Urothelium cell line (cell line): ENCODE results near the gene SSNA1.
A peak's percentile ranks its signal among the peaks of the same experiment; 100 is the strongest.

Experiments used
- DNase-seq: peaks from one replicate; pipeline ENCODE4 v3.0.0; 2011; ENCODE audit warnings: low spot score, mixed read lengths
- FAIRE-seq: peaks from 2 replicates; lab custom pipeline; 2011; peaks lifted over from hg19 to GRCh38; lab: Jason Lieb, UNC

Gene SSNA1

DNA sequence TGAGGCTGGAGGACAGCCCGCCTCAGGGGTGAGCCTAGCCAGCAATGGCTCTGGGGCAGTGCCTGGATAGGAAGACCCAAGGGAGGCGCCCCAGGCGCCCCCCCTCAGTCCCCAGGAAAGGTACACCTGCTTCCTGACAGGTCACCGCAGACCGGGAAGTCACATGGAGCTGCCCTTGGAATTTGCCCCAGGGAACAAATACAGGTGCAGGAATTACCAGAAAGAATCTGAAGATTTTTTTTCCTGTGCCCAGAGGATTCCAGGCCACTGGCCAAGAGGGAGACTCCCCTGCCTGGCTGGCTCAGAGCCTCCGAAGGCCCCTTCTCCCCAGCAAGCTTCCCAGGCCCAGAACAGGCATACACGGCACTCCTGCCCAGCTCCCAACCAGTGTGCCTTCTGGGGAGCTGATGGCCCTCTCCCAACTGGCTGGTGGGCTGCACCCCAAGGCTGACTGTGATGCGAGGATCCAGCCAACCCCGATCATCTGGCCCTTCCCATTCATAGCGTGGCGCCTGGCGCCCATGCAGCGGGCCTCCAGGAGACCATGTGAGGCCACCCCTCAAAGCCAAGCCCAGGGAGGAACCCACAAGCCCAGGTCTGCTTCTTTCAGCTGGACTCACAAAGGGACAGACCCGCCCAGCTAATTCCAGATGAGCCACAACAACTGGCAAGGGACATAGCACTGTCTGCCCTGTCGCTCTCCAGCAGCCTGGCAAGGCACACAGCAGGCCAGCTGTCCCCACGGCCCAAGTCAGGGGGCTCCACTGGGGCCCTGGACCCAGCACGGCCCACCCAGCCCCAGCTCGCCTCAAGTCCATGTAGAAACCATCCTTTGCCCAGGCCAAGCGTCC, 9.8 kb downstream of the SSNA1 start:
- FAIRE-seq (no peak), DNase-seq (no peak)

- DNase-seq (no peak), FAIRE-seq (peak; percentile 5)
Observed at GRCh38 chr9:137198902-137199283, 10.4 kb downstream of the SSNA1 start.

GRCh38 chr9:137199411-137200121, 11.1 kb downstream of the SSNA1 start:
- DNase-seq (no peak), FAIRE-seq (no peak)

DNA sequence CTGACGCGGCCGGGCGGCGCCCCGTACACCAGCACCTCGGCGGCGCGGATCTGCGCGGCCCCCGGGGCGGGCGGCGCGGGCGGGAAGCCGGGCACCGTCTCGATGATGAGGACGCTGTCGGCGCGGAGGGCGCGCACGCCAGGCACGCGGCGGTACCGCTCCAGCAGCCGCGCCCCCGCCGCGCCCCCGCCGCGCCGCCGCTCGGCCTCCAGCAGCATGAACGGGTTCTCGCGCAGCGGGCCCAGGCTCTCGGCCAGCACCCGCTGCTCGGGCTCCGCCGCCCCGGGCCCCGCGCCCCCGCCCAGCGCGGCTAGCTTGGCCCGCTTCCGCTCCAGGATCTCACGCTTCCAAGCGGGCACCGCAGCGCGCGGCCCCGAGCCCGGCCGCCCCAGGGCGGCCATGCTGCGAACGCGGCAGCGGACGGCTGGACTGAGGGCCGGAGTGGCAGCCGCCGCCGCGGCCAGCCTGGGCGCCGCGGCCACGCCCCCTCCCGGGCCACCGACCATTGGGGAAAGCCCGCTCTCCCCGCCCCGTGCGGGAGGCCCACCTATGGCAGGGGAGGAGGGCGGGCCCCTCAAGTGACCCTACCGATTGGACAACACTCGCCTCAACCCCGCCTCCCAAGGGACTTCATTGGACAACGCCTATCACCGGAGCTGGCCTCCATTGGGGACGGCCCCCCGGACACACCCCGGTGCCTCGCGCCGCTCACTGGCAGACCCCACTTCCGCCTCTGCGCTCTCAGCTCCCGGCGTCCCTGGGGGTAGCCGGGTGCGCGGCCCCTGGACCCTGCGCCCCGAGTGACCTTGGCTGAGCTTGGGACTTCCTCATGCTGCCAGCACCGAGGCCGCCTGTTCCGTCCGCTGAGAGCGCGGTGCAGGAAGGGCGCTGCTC, 12.1 kb downstream of the SSNA1 start, which contains the start of gene TPRN:
Gene TPRN, minus strand, starts transcription at position 431 of the 894 bp plus-strand sequence. Its CDS starts 30 bp downstream, at position 401.
- DNase-seq (peak; percentile 100), FAIRE-seq (peak; percentile 92)

- DNase-seq, result no peak
- no peak for FAIRE-seq
Observed at GRCh38 chr9:137201205-137201868, 12.9 kb downstream of the SSNA1 start.

DNA sequence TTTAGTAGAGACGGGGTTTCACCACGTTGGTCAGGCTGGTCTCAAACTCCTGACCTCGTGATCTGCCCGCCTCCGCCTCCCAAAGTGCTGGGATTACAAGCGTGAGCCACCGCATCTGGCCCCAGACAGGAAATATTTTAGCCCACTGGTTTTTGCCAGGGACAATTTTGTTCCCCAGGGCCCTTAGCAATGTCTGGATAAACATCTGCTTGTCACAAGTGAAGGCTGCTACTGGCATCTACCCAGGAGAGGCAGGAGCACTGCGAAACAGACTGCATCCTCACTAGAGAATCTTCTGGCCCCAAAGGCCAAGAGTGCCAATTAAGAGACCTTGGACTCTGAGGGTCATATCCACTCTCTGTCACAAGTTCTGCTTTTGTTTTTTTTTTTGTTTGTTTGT, 14.5 kb downstream of the SSNA1 start:
- FAIRE-seq (no peak), DNase-seq (no peak)

DNA sequence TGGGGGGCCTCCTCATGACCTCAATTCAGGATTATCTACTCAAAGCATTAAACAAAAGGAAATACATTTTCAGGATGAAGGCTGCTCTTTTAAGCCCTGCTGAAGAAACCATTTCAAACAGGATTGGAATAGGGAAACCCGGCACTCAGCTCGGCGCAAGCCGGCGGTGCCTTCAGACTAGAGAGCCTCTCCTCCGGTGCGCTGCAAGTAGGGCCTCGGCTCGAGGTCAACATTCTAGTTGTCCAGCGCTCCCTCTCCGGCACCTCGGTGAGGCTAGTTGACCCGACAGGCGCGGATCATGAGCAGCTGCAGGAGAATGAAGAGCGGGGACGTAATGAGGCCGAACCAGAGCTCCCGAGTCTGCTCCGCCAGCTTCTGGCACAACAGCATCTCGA, 16.3 kb downstream of the SSNA1 start:
- FAIRE-seq (no peak), DNase-seq (no peak)

GRCh38 chr9:137205126-137206069, 16.9 kb downstream of the SSNA1 start, which contains the start of the genes NDOR1 and TMEM203:
Gene NDOR1 (plus strand): TSS chr9:137205700. CDS start chr9:137205778, 78 bp downstream.
Gene TMEM203 (minus strand): TSS chr9:137205648. CDS start chr9:137205414, 234 bp downstream.
- FAIRE-seq (peak; percentile 37), DNase-seq (peak; percentile 92)

GRCh38 chr9:137206602-137207001, 18.1 kb downstream of the SSNA1 start:
- no peak for FAIRE-seq
- no peak for DNase-seq

DNA sequence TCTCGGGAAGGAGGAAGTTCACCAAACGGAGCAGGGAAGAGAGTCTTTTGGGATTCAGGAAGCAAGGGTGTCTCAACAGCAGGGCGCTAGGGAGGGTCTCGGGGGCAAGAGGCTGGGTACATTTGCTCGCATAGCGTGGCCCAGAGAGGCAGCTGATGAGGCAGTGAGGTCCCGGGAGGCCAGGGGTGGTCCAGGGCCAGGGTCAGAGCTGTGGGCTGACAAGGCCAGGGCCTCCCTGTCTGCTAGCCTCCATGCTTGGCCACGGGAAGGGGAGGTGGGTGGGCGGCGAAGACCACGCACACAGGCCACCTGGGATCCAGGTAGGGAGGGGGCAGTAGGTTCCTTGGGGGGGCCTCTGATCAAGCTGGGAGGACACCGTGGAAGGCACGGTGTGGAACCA, 23.1 kb downstream of the SSNA1 start:
- no peak for FAIRE-seq
- DNase-seq, result no peak

DNA sequence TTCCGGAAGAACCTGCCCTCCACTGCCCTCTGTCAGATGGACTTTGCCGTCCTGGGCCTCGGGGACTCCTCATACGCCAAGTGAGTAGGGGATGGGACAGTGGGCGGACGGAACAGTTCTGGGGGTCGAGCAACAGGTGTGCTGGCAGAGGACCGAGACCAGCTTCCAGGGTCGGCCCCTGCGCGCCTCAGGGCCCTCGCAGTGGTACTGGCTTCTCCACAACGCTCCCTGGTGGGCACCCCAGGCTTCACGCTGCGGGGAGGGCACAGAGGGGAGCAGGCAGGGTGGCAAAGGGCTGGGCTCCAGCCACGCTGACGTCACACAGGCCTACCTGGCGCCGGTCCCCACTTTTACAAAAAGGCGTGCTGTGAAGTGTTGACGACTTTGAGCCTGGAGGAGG, 24.0 kb downstream of the SSNA1 start:
- no peak for FAIRE-seq
- no peak for DNase-seq

GRCh38 chr9:137213160-137214060, 24.9 kb downstream of the SSNA1 start:
- FAIRE-seq, result no peak
- no peak for DNase-seq

GRCh38 chr9:137214620-137215019, 26.1 kb downstream of the SSNA1 start:
- FAIRE-seq (no peak), DNase-seq (no peak)

DNA sequence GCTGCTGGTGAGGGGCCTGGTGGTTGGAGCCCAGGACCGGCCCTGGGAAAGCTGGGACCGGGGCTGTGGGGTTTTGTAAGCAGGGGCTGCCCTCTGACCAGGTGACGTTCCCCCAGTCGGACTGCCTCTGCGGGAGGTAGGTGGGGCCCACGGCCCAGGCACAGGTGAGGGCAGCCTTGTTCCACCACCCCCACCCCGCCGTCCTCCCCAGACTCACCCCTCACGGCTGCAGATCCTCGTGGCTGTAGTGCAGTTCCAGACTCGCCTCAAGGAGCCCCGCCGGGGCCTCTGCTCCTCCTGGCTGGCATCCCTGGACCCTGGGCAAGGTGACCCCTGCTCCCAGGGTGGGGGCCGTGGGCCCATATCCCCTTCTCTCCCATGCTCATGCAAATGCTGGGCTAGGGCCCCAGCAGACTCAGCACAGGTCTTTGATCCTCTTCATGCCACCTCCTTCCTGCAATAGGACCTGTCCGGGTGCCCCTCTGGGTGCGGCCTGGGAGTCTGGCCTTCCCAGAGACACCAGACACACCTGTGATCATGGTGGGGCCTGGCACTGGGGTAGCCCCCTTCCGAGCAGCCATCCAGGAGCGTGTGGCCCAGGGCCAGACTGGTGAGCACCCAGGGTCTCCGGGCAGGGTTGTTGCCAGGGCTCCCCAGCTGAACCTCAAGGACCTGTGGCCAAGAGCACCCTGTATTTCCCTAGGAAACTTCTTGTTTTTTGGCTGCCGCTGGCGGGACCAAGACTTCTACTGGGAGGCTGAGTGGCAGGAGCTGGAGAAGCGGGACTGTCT, 26.9 kb downstream of the SSNA1 start:
- no peak for FAIRE-seq
- no peak for DNase-seq

DNA sequence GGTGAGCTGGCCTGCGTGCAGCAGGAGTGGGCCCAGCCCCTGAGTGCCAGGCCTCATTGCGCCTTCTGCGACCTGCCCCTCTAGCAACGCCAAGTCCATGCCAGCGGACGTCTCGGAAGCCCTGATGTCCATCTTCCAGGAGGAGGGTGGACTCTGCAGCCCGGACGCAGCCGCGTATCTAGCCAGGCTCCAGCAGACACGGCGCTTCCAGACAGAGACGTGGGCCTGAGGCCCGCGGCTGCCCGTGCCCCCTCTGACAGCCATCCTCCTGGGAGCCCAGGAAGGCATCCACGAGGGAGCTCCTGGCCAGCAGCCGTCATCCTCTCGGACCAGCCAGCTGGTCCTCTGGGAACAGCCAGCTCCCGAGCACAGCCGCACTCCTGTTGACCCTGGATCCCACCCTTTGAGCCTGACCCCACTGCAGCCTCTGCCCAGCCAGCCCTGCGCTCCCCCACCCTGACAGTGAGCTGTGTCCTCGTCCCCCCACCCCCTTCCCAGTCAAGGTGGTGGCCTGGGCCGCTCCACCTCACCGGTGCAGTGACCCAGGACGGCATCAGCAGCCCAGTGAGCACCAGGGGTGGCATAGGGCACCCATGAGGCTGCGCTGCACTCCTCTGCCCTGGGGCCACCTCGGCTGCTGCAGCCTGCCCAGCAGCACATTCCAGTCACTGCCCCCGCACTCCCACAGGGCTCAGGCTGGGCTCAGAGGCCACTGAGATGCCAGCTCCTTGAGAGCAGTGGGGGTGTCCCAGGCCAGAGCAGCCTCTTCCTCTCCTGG, 27.9 kb downstream of the SSNA1 start:
- no peak for DNase-seq
- no peak for FAIRE-seq
